ENCODE results near the gene TAAR6. TPM values are rescaled to one million over a fixed set of nuclear protein-coding genes. Genes with fewer than 3 reads are reported as not detected.
A peak's percentile ranks its signal among the peaks of the same experiment; 100 is the strongest.
"Not testable (repeated sequence)": the region's sequence is repeated elsewhere in the genome, so short reads cannot be mapped to it uniquely, and the experiment has no call there.

The TAAR6 gene
- total and polyA plus RNA-seq, 5 donors = not detected

DNA sequence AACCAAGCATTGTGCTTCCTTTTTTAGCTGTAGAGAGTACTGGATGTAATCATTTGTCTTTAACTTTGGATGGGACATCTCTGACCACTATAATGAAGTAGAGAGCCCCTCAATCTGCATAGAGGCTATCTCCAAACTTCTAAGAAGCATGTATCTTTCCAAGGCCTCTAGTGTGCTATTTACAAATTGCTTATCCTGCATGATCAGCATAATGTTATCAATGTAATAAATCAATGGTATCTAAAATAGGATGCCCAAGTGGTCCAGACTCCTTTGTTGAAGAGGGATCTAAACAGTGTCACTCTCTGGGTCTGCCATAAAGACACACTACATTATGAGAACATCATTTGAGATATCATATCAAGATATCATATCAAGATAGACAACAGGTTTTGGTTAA is 25.3 kb upstream of the TAAR6 start:
- intact Hi-C loops (cut with DNase I) = no loop called here
- Histone ChIP-seq H3K9me3 (ENCODE audit: control insufficient read depth, low read length) (no peaks in the 10 kb centered on the region), H3K4me1 (ENCODE audit: control insufficient read depth, insufficient read depth, low read length) (no peaks in the 10 kb centered on the region), H3K27ac (ENCODE audit: low read length) (no peak overlapping the region), H3K4me3 (ENCODE audit: low read length) (no peak overlapping the region), H3K27me3 (ENCODE audit: control insufficient read depth, insufficient read depth) (no peaks in the 10 kb centered on the region)
- ATAC-seq = no peak
- DNase-seq = no peak

DNA sequence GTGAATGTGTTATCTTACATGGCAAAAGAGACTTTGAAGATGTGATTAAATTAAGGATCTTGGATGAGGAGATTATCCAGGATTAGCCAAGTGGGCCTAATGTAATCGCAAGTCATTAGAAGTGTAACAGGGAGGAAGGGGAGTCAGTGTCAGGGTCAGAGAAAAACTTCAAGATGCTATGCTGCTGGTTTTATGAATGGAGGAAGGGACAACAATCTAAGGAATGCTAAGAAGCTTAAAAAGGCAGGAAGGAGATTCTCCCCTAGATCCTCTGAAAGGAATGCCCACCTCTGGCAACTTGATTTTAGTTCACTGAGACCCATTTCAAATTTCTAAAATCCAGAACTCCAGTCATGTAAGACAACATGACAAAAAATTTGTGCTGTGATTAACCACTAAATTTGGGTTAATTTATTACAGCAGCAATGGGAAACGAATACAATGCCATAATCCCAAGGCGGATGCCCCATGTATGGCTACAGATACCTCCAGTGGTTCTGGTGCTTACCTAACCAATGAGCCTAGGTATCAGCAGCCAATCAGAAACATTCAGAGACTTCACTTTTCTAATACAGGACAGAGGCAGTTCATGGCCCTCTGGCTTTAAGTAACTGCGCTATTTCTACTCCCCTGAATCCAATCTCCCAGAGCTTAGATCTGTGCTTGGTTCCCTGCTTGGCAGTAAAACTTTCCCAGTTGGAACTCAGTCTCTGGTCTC is 21.2 kb upstream of the TAAR6 start:
- no peak for DNase-seq
- Histone ChIP-seq H3K4me1 (ENCODE audit: control insufficient read depth, insufficient read depth, low read length) (no peaks in the 10 kb centered on the region), H3K27ac (ENCODE audit: low read length) (no peak overlapping the region), H3K27me3 (ENCODE audit: control insufficient read depth, insufficient read depth) (no peaks in the 10 kb centered on the region), H3K9me3 (ENCODE audit: control insufficient read depth, low read length) (no peaks in the 10 kb centered on the region), H3K4me3 (ENCODE audit: low read length) (no peak overlapping the region)
- no peak for ATAC-seq
- WGBS = 86% methylated on average over 4 of the region's 4 CpGs
- intact Hi-C loops (cut with DNase I) = no loop called here

DNA sequence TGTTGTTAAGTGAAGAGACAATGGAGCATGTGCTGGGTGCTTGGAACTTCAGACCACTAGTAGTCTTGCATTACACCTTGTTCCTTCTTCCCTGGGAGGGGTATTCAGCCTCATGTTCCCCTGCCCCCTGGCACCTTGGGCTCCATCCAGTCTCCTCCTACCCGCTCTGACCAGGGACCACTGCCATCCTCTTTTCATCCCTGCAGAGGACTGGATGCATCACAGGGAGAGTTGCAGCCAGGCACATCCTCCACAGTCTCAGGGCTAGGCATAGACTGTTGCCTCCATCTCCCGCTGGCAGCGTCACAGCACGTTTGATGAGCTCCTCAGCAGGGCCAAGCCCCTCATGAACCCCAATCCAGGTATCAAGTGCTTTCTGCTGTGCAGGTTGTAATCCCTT is 18.9 kb upstream of the TAAR6 start:
- no peak for ATAC-seq
- DNase-seq = no peak
- WGBS = 76% methylated on average over 4 of the region's 4 CpGs
- Histone ChIP-seq H3K27ac (ENCODE audit: low read length) (no peak overlapping the region), H3K4me1 (ENCODE audit: control insufficient read depth, insufficient read depth, low read length) (no peaks in the 10 kb centered on the region), H3K4me3 (ENCODE audit: low read length) (no peak overlapping the region), H3K27me3 (ENCODE audit: control insufficient read depth, insufficient read depth) (no peaks in the 10 kb centered on the region), H3K9me3 (ENCODE audit: control insufficient read depth, low read length) (no peaks in the 10 kb centered on the region)
- intact Hi-C loops (cut with DNase I) = no loop called here

DNA sequence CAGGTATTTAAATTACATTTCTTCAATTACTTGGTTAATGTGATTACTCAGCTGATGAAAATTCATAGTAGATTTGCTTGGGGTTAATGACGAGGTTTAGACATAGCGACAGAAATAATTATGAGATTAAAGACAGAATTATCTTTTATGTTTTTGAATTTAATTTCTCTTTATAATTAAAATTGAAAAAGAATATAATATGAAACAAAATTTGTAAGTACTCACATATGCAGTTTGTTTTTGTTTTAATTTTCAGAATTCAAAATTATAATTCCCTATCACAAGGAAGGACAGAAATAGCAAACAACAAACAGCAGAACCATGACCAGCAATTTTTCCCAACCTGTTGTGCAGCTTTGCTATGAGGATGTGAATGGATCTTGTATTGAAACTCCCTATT is 17.8 kb upstream of the TAAR6 start, which contains the start of gene TAAR8:
Gene TAAR8, plus strand, starts transcription at position 301 of the 400 bp plus-strand sequence. Its CDS starts 21 bp downstream, at position 322.
- Histone ChIP-seq H3K27ac (ENCODE audit: low read length) (no peak within 1 kb of the TSS), H3K4me3 (ENCODE audit: low read length) (no peak within 1 kb of the TSS), H3K4me1 (ENCODE audit: control insufficient read depth, insufficient read depth, low read length) (no peaks in the 10 kb centered on the region), H3K27me3 (ENCODE audit: control insufficient read depth, insufficient read depth) (no peaks in the 10 kb centered on the region), H3K9me3 (ENCODE audit: control insufficient read depth, low read length) (no peaks in the 10 kb centered on the region)
- intact Hi-C loops (cut with DNase I) = no loop called here
- ATAC-seq = no peak
- DNase-seq = no peak
- 91% methylated on average over 2 of the region's 2 CpGs for WGBS

DNA sequence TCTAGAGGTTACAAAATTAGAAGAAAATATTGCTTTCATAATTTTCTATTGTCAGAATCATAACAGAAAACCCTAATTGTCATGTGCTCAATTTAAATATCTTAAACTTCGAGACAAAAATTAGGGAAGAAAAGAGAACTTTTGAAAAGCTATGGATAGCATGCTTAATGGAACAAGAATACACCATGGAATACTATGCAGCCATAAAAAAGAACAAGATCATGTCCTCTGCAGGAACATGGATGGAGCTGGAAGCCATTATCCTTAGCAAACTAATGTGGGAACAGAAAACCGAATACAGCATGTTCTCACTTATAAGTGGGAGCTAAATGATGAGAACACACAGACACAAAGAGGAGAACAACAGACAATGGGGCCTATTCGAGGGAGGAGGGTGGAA is 10.0 kb upstream of the TAAR6 start:
- H3K4me3 ChIP-seq (ENCODE audit: low read length); DNase-seq; H3K9me3 ChIP-seq (ENCODE audit: control insufficient read depth, low read length); intact Hi-C loops (cut with DNase I); H3K4me1 ChIP-seq (ENCODE audit: control insufficient read depth, insufficient read depth, low read length); H3K27me3 ChIP-seq (ENCODE audit: control insufficient read depth, insufficient read depth); H3K27ac ChIP-seq (ENCODE audit: low read length); ATAC-seq: not testable (repeated sequence)
- 64% methylated on average over 3 of the region's 3 CpGs for WGBS

DNA sequence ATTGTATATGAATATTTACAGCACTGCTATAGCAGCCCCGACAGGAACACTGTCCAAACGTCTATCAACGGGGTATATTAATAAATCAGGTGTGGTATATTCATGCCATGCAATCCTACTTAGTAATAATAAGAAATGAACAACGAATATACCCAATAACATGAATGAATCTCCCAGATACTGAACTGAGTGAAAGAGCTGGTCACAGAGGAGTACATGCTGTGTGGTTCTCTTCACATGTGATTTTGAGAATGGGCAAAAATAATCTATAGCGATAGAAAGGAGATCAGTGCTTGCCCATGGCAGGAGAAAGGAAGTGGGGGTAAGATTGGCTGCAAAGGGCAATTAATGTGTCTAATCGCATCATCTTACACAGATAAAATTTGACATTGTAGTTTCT is 3.7 kb upstream of the TAAR6 start:
- H3K4me1 ChIP-seq (ENCODE audit: control insufficient read depth, insufficient read depth, low read length) = no peaks in the 10 kb centered on the region
- no peaks in the 10 kb centered on the region for H3K9me3 ChIP-seq (ENCODE audit: control insufficient read depth, low read length)
- H3K4me3 ChIP-seq (ENCODE audit: low read length) = no peak overlapping the region
- no peaks in the 10 kb centered on the region for H3K27me3 ChIP-seq (ENCODE audit: control insufficient read depth, insufficient read depth)
- no peak for ATAC-seq
- no peak for DNase-seq
- intact Hi-C loops (cut with DNase I) = no loop called here
- WGBS = 86% methylated on average over 6 of the region's 6 CpGs
- H3K27ac ChIP-seq (ENCODE audit: low read length) = no peak overlapping the region

DNA sequence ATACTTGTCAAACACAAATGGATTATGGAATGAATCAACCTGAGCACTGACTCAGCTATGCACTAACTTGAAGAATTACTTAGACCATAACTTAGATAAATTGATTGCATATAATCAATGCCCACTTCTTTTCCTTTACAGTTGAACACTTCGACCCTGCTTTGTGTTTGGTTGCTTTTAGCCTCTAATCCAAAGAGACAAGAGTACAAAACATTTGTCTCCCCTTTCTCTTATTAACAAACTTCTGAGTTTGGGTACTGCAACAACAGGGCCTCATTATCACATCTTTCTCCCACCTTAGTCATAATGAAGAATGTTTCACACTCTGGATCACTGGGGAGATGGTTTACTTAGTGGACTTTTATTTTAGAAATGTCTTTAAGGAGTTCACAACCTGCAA is 2.6 kb upstream of the TAAR6 start:
- DNase-seq = no peak
- no peak overlapping the region for H3K27ac ChIP-seq (ENCODE audit: low read length)
- 73% methylated on average over 1 of the region's 1 CpG for WGBS
- H3K9me3 ChIP-seq (ENCODE audit: control insufficient read depth, low read length) = no peaks in the 10 kb centered on the region
- H3K27me3 ChIP-seq (ENCODE audit: control insufficient read depth, insufficient read depth) = no peaks in the 10 kb centered on the region
- H3K4me1 ChIP-seq (ENCODE audit: control insufficient read depth, insufficient read depth, low read length) = no peaks in the 10 kb centered on the region
- no peak overlapping the region for H3K4me3 ChIP-seq (ENCODE audit: low read length)
- no peak for ATAC-seq
- intact Hi-C loops (cut with DNase I) = no loop called here

DNA sequence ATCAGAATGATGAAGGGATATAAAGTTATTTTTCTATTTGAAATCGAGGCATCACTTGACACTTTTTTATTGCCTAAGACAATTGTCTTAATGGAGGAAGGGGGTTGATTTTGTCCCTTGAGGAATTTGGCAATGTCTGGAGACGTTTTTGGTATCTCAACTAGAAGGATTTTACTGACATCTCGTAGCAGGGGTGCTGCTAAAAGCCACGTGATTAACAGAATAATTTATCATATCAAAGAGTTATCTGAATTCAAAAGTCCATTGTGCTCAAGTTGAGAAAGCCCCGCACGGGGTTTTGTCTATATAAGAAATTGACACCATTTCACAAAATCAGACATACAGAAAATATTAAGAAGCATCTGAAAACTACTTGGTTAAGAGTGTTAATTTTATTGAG is 1.5 kb upstream of the TAAR6 start:
- Histone ChIP-seq H3K27me3 (ENCODE audit: control insufficient read depth, insufficient read depth) (no peaks in the 10 kb centered on the region), H3K9me3 (ENCODE audit: control insufficient read depth, low read length) (no peaks in the 10 kb centered on the region), H3K27ac (ENCODE audit: low read length) (no peak overlapping the region), H3K4me3 (ENCODE audit: low read length) (no peak overlapping the region), H3K4me1 (ENCODE audit: control insufficient read depth, insufficient read depth, low read length) (no peaks in the 10 kb centered on the region)
- WGBS = 54% methylated on average over 6 of the region's 6 CpGs
- intact Hi-C loops (cut with DNase I) = no loop called here
- ATAC-seq (no peak), DNase-seq (no peak)

DNA sequence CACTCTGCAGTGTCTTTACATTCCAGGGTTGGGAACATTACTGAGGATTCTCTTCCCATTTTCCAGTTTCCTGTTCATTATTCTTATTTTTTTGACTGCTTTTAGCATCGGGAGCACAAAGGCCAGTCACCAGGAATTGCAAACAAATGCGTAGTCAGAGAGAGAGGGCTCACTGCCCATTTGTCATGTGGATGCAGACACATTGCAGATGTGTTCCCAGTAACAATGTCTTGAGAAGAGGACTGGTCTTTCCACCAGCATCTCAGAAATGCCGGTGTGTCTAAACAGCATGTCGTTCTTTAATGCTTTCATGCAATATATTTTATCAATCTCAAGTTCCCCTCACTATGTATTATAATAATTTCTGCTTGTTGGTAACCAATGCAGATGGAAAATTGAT is 952 bp upstream of the TAAR6 start:
- 47% methylated on average over 4 of the region's 4 CpGs for WGBS
- no peak for ATAC-seq

DNA sequence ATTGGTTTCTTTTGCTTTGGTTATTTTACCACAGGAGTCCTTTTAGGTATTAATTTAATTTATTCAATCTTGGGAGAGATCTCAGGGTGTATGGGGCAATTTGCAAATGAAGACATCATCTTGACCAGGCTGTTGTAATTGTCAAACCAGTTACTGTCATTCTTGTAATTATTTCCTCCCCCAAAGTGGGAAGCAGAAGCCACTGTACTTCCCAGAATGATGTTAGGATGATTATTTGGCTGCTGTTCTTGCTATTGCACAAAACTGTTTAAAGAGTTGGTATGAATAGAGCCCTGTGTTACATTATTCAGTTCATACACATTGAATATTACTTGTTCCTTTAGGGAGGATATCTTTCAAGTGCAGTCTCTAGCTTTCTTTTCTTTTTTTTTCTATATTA is 1.7 kb downstream of the TAAR6 start:
- no peaks in the 10 kb centered on the region for H3K27me3 ChIP-seq (ENCODE audit: control insufficient read depth, insufficient read depth)
- no peak overlapping the region for H3K4me3 ChIP-seq (ENCODE audit: low read length)
- H3K9me3 ChIP-seq (ENCODE audit: control insufficient read depth, low read length) = no peaks in the 10 kb centered on the region
- intact Hi-C loops (cut with DNase I) = no loop called here
- no peak for DNase-seq
- H3K4me1 ChIP-seq (ENCODE audit: control insufficient read depth, insufficient read depth, low read length) = no peaks in the 10 kb centered on the region
- ATAC-seq = no peak
- H3K27ac ChIP-seq (ENCODE audit: low read length) = no peak overlapping the region

More for the DNA sequence above, 952 bp upstream of the TAAR6 start:
- no peaks in the 10 kb centered on the region for H3K4me1 ChIP-seq (ENCODE audit: control insufficient read depth, insufficient read depth, low read length)
- H3K27ac ChIP-seq (ENCODE audit: low read length) = no peak overlapping the region
- intact Hi-C loops (cut with DNase I) = no loop called here
- H3K9me3 ChIP-seq (ENCODE audit: control insufficient read depth, low read length) = no peaks in the 10 kb centered on the region
- no peak for DNase-seq
- no peak overlapping the region for H3K4me3 ChIP-seq (ENCODE audit: low read length)
- no peaks in the 10 kb centered on the region for H3K27me3 ChIP-seq (ENCODE audit: control insufficient read depth, insufficient read depth)

DNA sequence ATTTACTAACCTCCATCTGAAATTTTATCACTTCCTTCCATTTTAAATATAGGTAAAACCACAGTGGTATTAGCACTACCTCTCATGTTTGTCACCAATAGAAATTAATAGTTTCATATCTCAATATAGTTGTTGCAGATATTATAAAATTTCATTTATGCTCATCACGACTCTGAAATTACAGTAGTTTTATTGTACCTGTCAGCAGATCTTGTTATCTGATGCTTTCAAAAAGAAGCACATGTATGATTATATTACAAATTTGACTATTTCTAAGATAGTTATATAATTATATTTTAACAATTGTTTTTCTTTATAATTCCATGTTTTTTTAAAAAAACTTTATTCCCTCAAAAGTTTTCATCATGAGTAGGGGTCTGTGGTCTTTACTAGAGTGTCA is 14.6 kb downstream of the TAAR6 start:
- Histone ChIP-seq H3K27me3 (ENCODE audit: control insufficient read depth, insufficient read depth) (no peaks in the 10 kb centered on the region), H3K4me3 (ENCODE audit: low read length) (no peak overlapping the region), H3K9me3 (ENCODE audit: control insufficient read depth, low read length) (no peaks in the 10 kb centered on the region), H3K27ac (ENCODE audit: low read length) (no peak overlapping the region), H3K4me1 (ENCODE audit: control insufficient read depth, insufficient read depth, low read length) (no peaks in the 10 kb centered on the region)
- DNase-seq (no peak), ATAC-seq (no peak)
- intact Hi-C loops (cut with DNase I) = no loop called here
- 72% methylated on average over 1 of the region's 1 CpG for WGBS

DNA sequence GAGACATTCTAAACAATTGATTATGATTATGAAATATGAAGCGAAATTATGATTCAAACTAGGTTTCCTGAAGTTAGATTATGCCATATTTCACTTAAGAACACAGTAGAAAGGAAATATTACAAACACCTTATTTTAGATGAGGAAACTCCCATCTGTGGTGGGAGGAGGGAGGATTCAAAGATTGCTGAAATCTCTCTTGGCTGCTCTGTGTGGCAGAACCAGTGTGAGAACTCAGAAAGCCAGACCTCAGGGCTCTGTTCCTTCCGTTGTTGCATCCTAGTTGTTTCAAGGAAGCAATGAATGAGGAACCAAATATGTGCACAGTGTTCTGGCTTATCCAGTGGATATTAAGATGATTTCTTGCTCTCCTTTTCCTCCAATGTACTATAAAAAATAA is 17.3 kb downstream of the TAAR6 start:
- intact Hi-C loops (cut with DNase I) = no loop called here
- no peak overlapping the region for H3K27ac ChIP-seq (ENCODE audit: low read length)
- no peaks in the 10 kb centered on the region for H3K9me3 ChIP-seq (ENCODE audit: control insufficient read depth, low read length)
- no peaks in the 10 kb centered on the region for H3K4me1 ChIP-seq (ENCODE audit: control insufficient read depth, insufficient read depth, low read length)
- 59% methylated on average over 2 of the region's 2 CpGs for WGBS
- H3K4me3 ChIP-seq (ENCODE audit: low read length) = no peak overlapping the region
- ATAC-seq (peak in 1 of 2 donors; percentile 63), DNase-seq (no peak)
- H3K27me3 ChIP-seq (ENCODE audit: control insufficient read depth, insufficient read depth) = no peaks in the 10 kb centered on the region

Measured in right cardiac atrium (tissue), 5 donors.